Fibroblast of skin of left quadriceps (primary cell): ENCODE data around the gene MYL2.

Experiments used
- DNase-seq, 2 experiments: peaks; one replicate each; pipeline ENCODE4 v3.0.0-alpha.2; 2013; ENCODE audit warnings: low read depth in 2 of 2

MYL2 gene

DNA sequence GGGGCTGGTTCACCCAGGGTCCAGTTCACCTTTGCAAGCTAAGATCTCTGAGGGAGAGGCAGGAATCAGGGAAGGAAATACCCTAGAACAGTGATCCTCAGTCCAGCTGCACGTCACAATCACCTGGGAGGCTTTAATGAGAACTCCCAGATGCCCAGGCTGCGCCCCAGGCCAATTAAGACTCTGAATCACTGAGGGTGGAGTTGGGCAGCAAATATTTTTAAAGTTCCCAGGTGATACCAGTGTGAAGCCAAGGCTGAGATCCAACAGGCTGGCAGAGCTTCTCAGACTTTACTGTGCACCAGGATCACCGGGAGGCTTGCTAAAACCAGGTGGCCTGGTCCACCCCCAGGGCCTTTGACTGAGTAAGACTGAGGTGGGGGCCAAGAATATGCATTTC is 23.8 kb downstream of the MYL2 start:
- DNase-seq: no peak

DNA sequence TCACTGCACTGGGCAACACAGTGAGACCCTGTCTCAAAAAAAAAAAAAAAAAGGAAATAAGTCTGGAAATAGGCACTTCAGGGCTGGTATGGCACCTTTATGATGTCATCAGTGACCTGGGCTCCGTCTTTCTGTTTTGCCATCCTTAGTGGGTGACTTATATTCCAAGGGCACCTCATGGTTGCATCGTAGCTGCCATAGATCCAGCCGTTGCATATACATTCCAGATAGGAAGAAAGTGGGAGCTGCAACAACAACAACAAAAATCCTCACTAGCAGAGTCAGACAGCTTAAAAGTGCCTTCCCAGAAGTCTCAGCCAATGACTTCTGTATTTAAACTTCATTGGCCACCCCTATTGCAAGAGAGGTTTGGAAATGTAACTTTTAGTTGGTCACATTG is 26.4 kb downstream of the MYL2 start:
- DNase-seq: no peak

DNA sequence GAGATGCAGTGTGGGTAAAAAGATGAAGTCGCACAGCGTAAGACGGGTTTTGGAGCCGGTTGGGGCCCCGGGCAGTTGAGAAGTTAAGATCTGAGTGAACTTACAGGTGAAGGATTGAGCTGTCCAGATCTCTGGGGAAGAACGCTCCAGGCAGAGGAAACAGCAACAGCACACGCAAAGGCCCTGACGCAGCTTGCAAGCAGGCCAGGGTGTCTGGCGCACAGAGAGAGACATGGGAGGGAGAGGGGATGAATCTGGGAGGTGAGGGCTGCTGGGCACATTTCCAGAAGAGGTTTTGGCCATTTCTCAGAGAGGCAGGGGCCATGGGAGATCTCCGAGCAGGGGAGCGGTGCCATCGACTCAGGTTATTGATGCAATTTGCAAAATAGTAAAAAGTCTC is 31.0 kb downstream of the MYL2 start:
- DNase-seq: no peak

DNA sequence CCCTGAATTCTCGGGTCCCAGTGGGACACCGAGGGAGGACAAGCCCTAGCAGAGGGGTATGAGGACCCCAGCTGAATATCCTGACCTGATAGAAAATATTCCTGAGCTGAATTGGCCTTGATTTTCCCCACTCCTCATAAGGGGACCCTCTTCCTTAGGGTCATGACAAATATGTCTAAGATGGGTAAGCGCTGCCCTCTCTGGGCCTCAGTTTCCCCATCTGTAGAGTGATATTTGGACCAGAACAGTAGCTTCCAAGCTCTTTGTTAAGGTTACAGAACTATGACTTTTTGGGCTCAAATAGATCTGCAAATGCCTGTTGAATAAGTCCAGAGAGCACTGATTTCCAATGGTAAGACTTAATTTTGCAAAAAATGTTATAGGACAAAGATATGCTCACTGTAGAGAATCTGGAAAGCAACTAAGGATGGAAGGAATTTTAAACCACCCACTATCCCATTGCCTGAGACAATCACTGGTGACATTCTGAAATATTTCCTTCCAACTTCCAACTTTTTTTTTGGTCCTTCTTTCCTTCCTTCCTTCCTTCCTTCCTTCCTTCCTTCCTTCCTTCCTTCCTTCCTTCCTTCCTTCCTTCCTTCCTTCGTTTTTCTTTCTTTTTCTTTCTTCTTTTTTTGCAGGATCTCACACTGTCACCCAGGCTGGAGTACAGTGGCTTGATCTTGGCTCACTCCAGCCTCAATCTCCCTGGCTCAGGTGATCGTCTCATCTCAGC is 32.0 kb downstream of the MYL2 start:
- DNase-seq: no peak

DNA sequence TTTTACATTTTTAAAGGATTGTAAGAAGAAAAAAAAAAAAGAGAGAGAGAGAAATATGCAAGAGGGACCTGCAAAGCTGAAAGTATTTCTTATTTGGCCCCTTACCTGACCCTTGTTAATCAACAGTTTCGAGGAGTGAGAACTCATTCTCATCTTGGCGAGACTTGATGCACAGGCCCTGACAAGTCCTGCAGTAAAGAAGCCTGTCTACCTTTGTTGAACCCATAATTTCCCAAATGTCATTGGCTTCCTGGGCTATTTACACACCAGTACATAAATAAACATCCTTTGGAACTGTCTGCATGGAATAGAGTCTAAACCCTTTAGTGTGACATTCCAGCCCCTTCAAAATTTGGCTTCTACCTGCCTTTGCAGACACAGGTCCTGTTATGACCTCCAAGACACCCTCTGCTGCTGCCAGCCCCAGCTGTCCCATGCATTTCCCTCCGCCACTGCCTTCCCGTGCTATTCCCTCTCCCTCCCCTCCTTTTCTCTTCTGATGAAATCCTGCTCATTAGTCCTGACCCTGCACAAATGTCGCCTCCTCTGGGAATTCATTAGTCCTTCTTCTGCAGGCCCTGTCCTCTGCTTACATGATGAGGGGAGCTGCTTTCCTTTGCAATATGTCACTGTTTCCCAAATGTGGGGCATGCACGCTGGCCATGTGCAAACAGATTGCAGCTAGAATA is 35.1 kb downstream of the MYL2 start:
- no peak for DNase-seq

DNA sequence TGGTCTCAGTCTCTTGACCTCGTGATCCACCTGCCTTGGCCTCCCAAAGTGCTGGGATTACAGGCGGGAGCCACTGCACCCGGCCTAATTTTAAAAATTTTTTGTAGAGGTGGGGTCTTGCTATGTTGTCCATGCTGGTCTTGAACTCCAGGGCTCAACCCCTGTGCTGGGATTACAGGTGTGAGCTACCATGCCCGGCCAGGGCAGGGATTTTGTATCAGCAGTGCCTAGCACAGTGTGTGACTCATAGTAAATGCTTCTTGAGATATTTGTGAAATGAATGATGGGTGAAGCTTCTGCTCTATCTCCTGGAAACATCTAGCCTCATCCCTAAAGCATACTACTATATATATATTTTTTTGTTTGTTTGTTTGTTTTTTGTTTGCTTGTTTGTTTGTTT is 37.1 kb downstream of the MYL2 start:
- DNase-seq: no peak

DNA sequence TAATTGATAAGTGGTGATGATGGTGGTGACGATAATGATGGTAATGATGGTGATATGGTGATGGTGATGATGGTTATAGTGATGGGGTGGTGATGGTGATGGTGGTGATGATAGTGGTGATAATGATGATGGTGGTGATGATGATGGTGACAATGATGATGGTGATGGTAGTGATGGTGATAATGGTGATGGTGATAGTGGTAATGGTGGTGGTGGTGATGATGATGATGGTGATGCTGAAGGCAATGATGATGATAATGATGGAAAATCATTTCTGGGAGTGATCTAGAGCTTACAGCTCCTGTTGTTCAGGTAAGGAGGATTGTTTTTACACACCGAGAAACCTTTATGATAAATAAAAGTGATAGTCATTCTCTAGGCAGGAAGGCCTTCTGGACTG is 39.7 kb downstream of the MYL2 start:
- DNase-seq: no peak

DNA sequence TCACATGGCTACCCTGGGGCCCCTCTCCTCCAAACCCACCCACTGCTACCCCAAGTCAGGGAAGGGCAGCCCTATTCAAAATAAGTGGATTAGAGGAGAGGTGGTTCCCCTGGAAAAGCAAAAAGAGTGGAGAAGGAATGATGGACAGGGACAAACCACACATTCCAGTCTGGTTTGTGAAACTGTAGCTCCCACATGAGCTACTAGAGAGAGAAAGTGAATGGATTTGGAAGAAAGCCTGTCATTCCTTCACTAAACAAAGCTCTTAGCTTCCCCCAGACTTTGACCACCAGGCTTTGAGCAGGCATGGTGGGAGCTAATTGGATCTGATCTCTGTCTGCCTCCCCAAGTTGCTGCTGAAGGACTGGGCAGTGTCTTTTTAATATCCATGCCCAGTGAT is 45.6 kb downstream of the MYL2 start:
- DNase-seq: no peak

DNA sequence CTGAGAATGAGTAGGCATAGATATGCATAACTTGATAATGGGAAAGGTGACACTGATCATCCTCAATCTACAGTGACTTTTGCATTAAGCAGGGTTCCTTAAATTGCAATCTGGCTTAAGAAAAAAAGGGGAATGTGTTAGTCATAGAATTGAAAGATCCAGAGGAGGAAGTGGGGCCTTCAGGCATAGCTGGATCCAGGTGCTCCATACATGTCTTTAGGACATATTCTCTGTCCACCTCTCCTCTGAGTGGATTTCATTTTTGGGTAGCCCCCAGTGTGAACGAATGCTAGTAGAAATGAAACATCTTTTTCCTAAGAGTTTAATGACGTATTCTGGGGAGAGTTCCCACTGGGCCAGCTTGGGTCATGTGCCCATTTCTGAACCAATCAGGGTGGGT is 46.0 kb downstream of the MYL2 start:
- no peak for DNase-seq

DNA sequence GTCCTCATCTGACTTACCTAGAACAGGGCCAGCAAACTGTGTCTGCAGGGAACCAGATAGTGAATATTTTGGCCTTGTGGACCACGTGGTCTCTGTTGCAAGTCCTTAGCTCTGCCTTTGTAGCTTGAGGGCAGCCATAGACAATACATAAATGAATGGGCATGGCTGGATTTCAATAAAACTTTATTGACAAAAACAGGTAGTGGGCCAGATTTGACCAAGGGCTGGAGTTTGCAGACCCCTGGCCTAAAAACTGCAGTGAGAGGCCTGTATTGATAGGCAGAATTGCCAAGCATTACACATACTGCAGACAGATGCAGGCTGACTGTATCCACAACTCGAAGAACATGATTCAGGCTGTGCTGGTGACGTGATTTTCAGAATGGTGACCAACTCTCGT is 48.3 kb downstream of the MYL2 start:
- no peak for DNase-seq

DNA sequence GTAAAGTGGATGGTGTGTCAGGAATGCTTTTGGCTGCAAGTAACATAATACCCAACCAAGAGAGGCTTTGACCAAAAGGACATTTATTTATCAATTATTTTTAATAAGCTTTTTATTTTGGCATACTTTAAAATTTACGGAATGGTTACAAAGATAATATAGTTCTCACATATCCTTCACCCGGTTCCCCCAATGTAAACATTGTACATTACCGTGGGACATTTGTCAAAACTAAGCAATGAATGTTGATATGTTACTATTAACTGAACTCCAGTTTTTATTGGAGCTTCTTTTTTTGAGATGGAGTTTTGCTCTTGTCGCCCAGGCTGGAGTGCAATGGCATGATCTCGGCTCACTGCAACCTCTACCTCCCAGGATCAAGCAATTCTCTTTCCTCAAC is 50.6 kb downstream of the MYL2 start:
- DNase-seq: no peak

DNA sequence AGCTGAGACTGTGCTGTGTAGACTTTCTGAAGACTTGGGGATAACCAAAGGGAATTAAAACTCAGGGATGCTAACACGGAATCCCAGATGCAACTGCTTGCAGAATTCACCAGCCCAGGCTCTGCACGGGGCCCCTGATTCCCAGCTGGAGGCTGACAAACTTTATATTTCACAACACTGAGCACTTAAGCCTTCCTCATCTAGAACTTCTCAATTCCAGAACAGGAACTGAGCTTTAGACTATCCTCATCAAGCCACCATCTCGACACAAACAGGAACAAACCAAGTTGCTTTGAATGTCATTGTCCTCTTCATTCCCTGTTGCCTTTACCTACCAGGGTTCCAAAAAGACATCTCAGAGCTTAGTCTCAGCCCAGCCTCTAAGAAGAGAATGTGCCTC is 51.4 kb downstream of the MYL2 start:
- no peak for DNase-seq

DNA sequence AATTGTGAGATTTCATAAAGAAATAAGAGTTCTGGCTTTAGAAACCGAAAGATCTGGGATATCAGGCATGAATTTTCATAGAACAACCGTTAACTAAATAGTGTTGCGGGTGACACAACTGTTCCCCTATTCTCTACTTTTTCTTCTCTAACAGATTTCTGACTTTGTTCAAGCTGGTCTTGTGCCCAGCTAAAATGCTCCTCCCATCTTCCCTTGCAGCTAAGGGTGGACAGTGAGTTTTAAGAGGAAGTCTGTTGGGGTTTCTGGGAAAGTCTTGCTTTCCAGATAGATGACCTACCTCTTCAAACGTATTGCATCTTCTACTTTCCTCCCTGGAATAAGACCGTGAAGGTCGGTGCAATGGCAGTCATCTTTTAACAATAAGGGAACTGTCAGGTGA is 54.9 kb downstream of the MYL2 start:
- no peak for DNase-seq

DNA sequence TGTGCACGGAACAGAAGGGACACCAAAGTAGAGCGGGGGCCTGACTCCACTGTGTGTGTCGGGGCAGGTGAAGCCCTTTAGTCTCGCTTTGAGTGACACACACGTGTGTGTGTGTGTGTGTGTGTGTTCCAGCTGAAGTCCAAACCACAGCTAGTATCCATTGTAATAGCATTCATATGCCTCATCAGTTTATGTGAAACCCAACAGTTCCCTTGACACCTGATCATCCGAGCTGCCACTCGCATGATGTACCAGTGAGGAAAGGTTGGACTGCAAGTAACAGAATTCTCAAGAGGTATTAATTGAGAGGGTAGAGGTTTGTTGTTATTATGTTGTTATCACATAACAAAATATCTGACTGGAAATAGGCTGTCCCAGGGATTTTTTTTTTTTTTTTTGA is 57.2 kb downstream of the MYL2 start:
- DNase-seq: no peak

DNA sequence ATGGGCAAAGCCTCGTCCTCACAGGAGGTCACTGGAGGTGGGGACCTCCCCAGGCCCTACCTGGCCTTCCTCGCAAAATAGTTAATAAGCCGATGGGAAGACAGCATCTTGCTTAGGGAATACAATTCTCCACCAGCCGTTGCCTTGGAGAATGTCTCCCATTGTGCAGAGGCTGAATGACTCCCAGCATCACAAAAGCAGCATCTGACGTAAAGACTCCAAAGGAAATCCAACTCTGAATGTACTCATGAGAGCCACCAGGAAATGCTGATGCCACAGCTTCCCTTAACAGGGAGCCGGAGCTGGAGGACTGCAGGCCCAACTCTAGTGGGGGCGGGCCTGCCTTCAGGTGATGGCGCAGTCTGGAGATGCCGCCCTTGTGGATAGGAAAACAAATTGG is 58.0 kb downstream of the MYL2 start:
- DNase-seq: no peak

DNA sequence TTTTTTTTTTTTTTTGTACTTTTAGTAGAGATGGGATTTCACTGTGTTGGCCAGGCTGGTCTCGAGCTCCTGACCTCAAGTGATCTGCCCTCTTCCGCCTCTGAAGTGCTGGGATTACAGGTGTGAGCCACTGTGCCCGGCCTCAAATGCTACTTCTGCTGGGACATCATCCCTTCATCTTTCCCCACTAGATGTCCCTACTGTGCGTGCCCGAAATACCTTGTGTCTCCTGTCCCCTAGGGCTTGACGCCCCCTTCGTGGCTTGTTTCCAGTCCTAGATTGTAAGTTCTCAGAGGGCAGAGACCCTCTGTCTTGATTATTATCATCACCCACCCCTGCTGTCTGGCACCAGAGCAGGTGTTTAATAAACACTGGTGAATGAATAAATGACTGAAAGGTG is 58.6 kb downstream of the MYL2 start:
- no peak for DNase-seq
